Raji (cell line): ENCODE data around the gene ADH4.

ENCODE experiments used
- POLR2A ChIP-seq: IDR thresholded peaks from 2 replicates; pipeline ENCODE4 v1.6.1; 2011; ENCODE audit warnings: low read depth, low read length, control low read depth; ENCODE audit not compliant: insufficient read depth

Gene ADH4

GRCh38 chr4:99149426-99150019, 5.4 kb upstream of the ADH4 start:
- TF ChIP-seq POLR2A, result no peak

- TF ChIP-seq POLR2A, result no peak
Observed at GRCh38 chr4:99148550-99148949, 4.5 kb upstream of the ADH4 start.

- no peak for TF ChIP-seq POLR2A
Observed at GRCh38 chr4:99144587-99144986, 490 bp upstream of the ADH4 start.

- TF ChIP-seq POLR2A, result no peak
Observed at GRCh38 chr4:99136329-99136728, 7.8 kb downstream of the ADH4 start.

- TF ChIP-seq POLR2A, result no peak
Observed at GRCh38 chr4:99135541-99136162, 8.4 kb downstream of the ADH4 start.

GRCh38 chr4:99134586-99134985, 9.5 kb downstream of the ADH4 start:
- no peak for TF ChIP-seq POLR2A

- TF ChIP-seq POLR2A, result no peak
Observed at GRCh38 chr4:99131378-99131777, 12.7 kb downstream of the ADH4 start.

- TF ChIP-seq POLR2A, result no peak
Observed at GRCh38 chr4:99126376-99126775, 17.7 kb downstream of the ADH4 start.

GRCh38 chr4:99121008-99121407, 23.1 kb downstream of the ADH4 start:
- no peak for TF ChIP-seq POLR2A

GRCh38 chr4:99120501-99120900, 23.6 kb downstream of the ADH4 start:
- no peak for TF ChIP-seq POLR2A

GRCh38 chr4:99117876-99118693, 26.0 kb downstream of the ADH4 start:
- no peak for TF ChIP-seq POLR2A

GRCh38 chr4:99104153-99104552, 39.9 kb downstream of the ADH4 start:
- no peak for TF ChIP-seq POLR2A

GRCh38 chr4:99103166-99103565, 40.9 kb downstream of the ADH4 start:
- TF ChIP-seq POLR2A, result no peak

- TF ChIP-seq POLR2A, result no peak
Observed at GRCh38 chr4:99102634-99103033, 41.5 kb downstream of the ADH4 start.

GRCh38 chr4:99100876-99101275, 43.2 kb downstream of the ADH4 start:
- TF ChIP-seq POLR2A, result no peak

- no peak for TF ChIP-seq POLR2A
Observed at GRCh38 chr4:99099311-99099710, 44.8 kb downstream of the ADH4 start.
